Calu3 (cell line): ENCODE results near the gene ELL. TPM values are rescaled to one million over a fixed set of nuclear protein-coding genes. Genes with fewer than 3 reads are reported as not detected.

Source experiments
- BruUV-seq: library from RNA; stranded (reverse); fragments of 400-500 nt; replicated peaks from 2 replicates; lab custom pipeline; 2021; lab: Mats Ljungman, UMichigan
- CTCF ChIA-PET: fragments of 300-600 bp; sonication (Branson Sonifier 250); formaldehyde crosslinking; loops from one replicate; lab custom pipeline; 2022; ENCODE audit warnings: antibody characterized with exemption; lab: Charles Lee
- DNase-seq: peaks from one replicate; pipeline ENCODE4 v3.0.0; 2022
- H3K27ac Mint-ChIP-seq: one replicate; pipeline ENCODE4 v1.8.0; 2022; ENCODE audit warnings: mixed read lengths; ENCODE audit not compliant: unreplicated experiment
- H3K27me3 Mint-ChIP-seq: one replicate; pipeline ENCODE4 v1.8.0; 2022; ENCODE audit warnings: mixed read lengths; ENCODE audit not compliant: unreplicated experiment
- H3K36me3 Mint-ChIP-seq: one replicate; pipeline ENCODE4 v1.8.0; 2022; ENCODE audit warnings: mild to moderate bottlenecking, moderate library complexity, mixed read lengths; ENCODE audit not compliant: insufficient read depth, unreplicated experiment
- H3K4me1 Mint-ChIP-seq: one replicate; pipeline ENCODE4 v1.8.0; 2022; ENCODE audit warnings: mild to moderate bottlenecking, low read depth, mixed read lengths; ENCODE audit not compliant: unreplicated experiment
- H3K4me3 Mint-ChIP-seq: one replicate; pipeline ENCODE4 v1.8.0; 2022; ENCODE audit warnings: mild to moderate bottlenecking, low read depth, moderate library complexity, mixed read lengths; ENCODE audit not compliant: unreplicated experiment
- H3K9me3 Mint-ChIP-seq: one replicate; pipeline ENCODE4 v1.8.0; 2022; ENCODE audit warnings: low read depth, mixed read lengths; ENCODE audit not compliant: unreplicated experiment
- intact Hi-C: fragments of 100-400 bp; cut with micrococcal nuclease; formaldehyde crosslinking; loops from one replicate; pipeline ENCODE4 v1.10.0; 2022; ENCODE audit not compliant: unreplicated experiment
- total RNA-seq: library from RNA; stranded (reverse); gene quantifications from 2 replicates; pipeline ENCODE4 v1.2.3, GENCODE V29; 2022
- TF ChIP-seq, protein P1 (sequence below): fragments of 200-600 bp; IDR thresholded peaks from one replicate; pipeline ENCODE4 v1.8.0; 2022; ENCODE audit warnings: antibody characterized with exemption; ENCODE audit not compliant: unreplicated experiment

Gene ELL
- total RNA-seq, 1 experiment from 2014 or later, result 11.0 TPM

DNA sequence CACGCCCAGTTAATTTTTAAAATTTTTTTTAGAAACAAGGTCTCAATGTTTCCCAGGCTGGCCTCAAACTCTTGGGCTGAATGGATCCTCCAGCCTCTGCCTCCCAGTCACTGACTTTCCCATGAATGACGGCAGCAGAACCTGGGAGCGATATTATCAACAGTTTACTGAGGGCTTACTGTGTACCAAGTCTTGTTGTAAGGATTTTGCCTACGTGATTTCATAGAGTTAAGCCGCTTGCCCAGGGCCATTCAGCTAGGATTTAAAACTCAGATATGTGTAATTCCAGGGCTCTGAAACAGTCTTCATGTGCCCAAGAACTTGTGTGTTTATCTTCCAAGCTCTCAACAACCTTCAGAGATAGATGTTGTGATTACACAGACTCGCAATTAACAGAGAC is 29.8 kb upstream of the ELL start:
- no peaks in the 10 kb centered on the region for H3K27me3 Mint-ChIP-seq
- TF ChIP-seq, protein P1, sequence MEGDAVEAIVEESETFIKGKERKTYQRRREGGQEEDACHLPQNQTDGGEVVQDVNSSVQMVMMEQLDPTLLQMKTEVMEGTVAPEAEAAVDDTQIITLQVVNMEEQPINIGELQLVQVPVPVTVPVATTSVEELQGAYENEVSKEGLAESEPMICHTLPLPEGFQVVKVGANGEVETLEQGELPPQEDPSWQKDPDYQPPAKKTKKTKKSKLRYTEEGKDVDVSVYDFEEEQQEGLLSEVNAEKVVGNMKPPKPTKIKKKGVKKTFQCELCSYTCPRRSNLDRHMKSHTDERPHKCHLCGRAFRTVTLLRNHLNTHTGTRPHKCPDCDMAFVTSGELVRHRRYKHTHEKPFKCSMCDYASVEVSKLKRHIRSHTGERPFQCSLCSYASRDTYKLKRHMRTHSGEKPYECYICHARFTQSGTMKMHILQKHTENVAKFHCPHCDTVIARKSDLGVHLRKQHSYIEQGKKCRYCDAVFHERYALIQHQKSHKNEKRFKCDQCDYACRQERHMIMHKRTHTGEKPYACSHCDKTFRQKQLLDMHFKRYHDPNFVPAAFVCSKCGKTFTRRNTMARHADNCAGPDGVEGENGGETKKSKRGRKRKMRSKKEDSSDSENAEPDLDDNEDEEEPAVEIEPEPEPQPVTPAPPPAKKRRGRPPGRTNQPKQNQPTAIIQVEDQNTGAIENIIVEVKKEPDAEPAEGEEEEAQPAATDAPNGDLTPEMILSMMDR, result no peak
- CTCF ChIA-PET, result interaction anchor here (0.7 kb wide), 1 partner anchor 377 kb away, joined by 6 read pairs; no protein-coding TSS in a partner anchor
- H3K9me3 Mint-ChIP-seq, result no peaks in the 10 kb centered on the region
- intact Hi-C loops, result no loop called here
- DNase-seq, result no peak
- no peaks in the 10 kb centered on the region for H3K36me3 Mint-ChIP-seq
- H3K27ac Mint-ChIP-seq, result no peak overlapping the region
- BruUV-seq, result no TSS peak
- no peaks in the 10 kb centered on the region for H3K4me1 Mint-ChIP-seq
- H3K4me3 Mint-ChIP-seq, result no peak overlapping the region

DNA sequence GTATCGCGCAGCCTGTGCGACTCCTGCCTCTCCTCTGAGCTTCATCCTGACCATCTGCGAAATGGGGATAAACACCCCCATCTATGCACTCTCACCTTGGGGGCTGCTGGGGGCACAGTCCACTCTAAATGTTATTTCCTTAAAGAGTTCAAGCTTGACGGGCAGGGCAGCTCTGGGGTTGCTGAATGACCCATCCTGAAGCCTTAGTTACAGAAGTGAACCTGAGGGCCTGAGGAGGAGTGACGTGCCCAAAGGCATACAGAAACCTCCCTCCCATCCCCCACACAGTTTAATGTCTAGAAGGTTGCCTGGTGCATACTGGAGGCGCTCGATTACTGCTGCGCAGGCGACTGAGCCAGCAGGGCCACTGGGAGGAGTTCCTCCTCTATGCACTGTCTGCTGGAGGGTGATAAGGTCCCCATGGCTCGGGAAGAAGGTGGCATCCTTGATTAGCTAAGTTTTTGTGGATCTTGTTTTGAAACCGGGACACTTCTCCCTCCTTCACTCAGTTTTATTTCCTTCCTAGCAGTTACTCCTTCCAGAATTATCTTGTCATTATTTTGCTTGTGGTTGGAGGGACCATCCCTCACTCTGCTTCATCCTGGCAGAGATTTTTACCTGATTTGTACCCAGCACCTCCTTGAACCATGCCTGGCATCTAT is 22.1 kb upstream of the ELL start:
- no peaks in the 10 kb centered on the region for H3K4me1 Mint-ChIP-seq
- peak; percentile 24 for DNase-seq
- CTCF ChIA-PET, result interaction anchor here (0.5 to 0.6 kb wide), 2 partner anchors 329 to 868 kb away, joined by 3 read pairs; no protein-coding TSS in a partner anchor
- H3K27ac Mint-ChIP-seq, result peak overlapping the region; percentile 15
- peak overlapping the region; percentile 83 for H3K4me3 Mint-ChIP-seq
- TF ChIP-seq, protein P1, result no peak
- intact Hi-C loops, result no loop called here
- H3K27me3 Mint-ChIP-seq, result no peaks in the 10 kb centered on the region
- BruUV-seq, result no TSS peak
- H3K9me3 Mint-ChIP-seq, result no peaks in the 10 kb centered on the region
- peaks cover 27% of the 10 kb centered on the region for H3K36me3 Mint-ChIP-seq

DNA sequence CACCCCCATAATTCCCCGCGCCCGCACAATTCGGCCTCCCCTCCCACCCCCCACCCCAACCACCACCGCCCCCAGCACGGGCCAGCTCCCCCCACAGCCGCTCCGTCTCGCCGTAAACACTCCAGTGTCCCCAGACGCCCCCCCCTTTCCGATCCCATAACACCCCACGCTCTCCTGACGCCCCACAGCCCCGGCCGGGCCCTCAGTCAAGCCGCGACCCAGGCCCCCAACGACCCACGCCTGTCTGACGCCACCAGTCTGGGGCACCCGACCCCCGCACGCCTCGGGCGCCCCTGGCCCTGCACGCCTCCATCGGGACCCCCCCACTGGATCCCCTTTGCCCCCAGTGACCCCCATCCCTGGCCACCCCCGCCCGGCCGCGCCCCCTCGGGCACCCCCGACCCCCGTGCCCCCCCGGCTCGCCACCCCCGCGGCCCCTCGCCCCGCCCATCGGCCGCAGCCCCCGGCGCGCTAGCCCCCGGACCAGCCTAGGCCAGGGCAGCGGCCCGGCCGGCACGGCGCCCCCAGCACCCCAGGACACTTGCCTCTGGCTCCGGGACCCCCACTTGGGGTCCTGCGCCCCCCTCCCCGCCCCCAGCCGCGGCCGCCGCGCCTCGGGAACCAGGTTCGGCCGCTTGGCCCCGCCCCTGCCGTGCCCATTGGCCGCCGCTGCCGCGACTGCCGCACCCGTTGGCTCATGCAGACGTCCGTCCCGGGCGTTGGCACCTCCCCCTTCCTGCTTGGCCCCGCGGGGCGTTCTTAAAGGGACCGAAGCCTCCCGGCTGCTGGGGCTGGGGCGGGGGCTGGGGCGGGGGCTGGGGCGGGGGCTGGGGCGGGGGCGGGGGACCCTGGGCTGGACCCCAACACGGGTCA is 21.3 kb upstream of the ELL start, which contains the start of gene FKBP8:
TSS of gene FKBP8 (minus strand) at position 633 of the 873 bp plus-strand sequence. CDS start 1,603 bp downstream, outside the sequence.
- Mint-ChIP-seq H3K36me3 (peaks cover 27% of the 10 kb centered on the region), H3K27ac (peak within 1 kb of the TSS; percentile 61), H3K4me3 (peak within 1 kb of the TSS; percentile 83), H3K4me1 (no peaks in the 10 kb centered on the region), H3K9me3 (no peaks in the 10 kb centered on the region), H3K27me3 (no peaks in the 10 kb centered on the region)
- TF ChIP-seq, protein P1, result no peak
- CTCF ChIA-PET, result interaction anchor here (0.5 kb wide), 1 partner anchor 869 kb away, joined by 3 read pairs; no protein-coding TSS in a partner anchor
- peak; percentile 91 for DNase-seq
- no TSS peak for BruUV-seq
- intact Hi-C loops, result no loop called here

DNA sequence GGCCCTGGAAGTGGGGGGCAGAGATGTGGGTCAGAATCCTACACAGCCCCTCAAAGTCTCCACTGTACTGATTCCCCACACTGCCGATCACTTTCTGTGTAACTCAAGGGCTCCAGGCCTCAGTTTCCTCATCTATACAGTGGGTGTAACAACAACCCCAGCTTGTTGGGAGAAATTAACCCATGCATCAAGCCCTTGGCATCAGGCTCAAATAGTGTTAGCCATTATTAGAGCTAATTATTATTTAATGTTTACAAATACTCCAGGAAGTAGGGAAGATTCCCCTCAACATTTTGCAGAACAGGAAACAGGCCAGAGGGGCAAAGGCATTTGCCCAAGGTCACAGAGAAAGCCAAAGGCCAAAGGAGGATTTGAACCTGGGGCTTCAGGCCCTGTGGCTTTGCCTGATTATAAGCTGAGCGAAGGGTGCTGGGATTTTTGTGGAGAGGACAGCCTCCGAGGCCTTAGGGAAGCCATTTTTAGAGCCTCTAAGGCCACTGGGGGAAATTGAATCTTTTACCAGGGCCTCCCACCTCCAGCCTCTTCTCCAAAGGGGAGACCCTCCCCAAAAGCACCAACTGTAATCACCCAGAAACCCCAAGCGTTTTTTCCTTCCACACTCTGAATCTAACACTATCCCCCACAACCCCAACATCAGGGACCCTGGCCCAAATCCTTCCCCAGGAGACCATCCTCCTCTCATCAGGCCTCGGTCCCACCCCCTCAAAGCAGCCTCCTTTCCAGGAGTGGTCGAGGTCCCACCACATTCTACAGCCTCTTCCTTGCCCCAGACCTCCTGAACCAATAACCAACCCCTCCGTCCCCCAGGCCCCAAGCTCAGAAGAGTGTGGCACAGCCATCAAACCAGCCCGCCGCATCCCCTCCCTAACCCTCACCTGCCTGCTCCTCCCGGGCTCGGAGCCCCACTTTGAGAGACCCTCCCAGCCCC is 20.4 kb upstream of the ELL start:
- no peak for DNase-seq
- TF ChIP-seq, protein P1, result no peak
- Mint-ChIP-seq H3K4me3 (peak overlapping the region; percentile 83), H3K9me3 (no peaks in the 10 kb centered on the region), H3K36me3 (peaks cover 27% of the 10 kb centered on the region), H3K4me1 (no peaks in the 10 kb centered on the region), H3K27ac (peak overlapping the region; percentile 61), H3K27me3 (no peaks in the 10 kb centered on the region)
- no TSS peak for BruUV-seq
- intact Hi-C loops, result no loop called here
- CTCF ChIA-PET, result no interaction called here
